Measurements from ENCODE around the gene DNM3. TPM values are rescaled to one million over a fixed set of nuclear protein-coding genes. Genes with fewer than 3 reads are reported as not detected.
A peak's percentile ranks its signal among the peaks of the same experiment; 100 is the strongest.

DNM3 gene
- total and polyA plus RNA-seq, 9 of the 15 experiments (the other 6 are each of a cell fraction or from before 2014, with no cell fraction given), result 0.08 to 0.36 (median 0.22) TPM; not detected in 1

- TF ChIP-seq RBBP5 (IDR thresholded peaks at IDR 0.05; ENCODE audit: borderline replicate concordance, insufficient read depth, low read length, poor library complexity, severe bottlenecking) (peak; percentile 98), E2F6 (IDR thresholded peaks at IDR 0.05; ENCODE audit: borderline replicate concordance in 1 of 2, extremely low read depth in 1 of 2, insufficient read depth in 1 of 2, insufficient read length in 1 of 2, low read depth in 1 of 2, low read length in 1 of 2, poor library complexity in 1 of 2, severe bottlenecking in 1 of 2) (peak; percentile 84 to 89), ZNF717 (CRISPR knock-in tag; IDR thresholded peaks at IDR 0.05) (no peak), CREM (IDR thresholded peaks at IDR 0.05; ENCODE audit: low read depth) (peak; percentile 75), ETS1 (conservative IDR thresholded peaks at IDR 0.05; ENCODE audit: control insufficient read depth, low read depth, low read length) (peak; percentile 79), ZNF449 (CRISPR knock-in tag; IDR thresholded peaks at IDR 0.05) (no peak), KDM5B (IDR thresholded peaks at IDR 0.05; ENCODE audit: insufficient replicate concordance, low read depth, low read length) (peak; percentile 85), CCNT2 (IDR thresholded peaks at IDR 0.05; ENCODE audit: borderline replicate concordance, extremely low read depth, insufficient read length, low read depth, low read length) (peak; percentile 52), ZNF766 (CRISPR knock-in tag; conservative IDR thresholded peaks at IDR 0.05) (no peak), PHB (CRISPR knock-in tag; IDR thresholded peaks at IDR 0.05) (0 out of 2 replicates have a peak, but pooled peaks have one; percentile 85), TAF9B (IDR thresholded peaks at IDR 0.05; ENCODE audit: partially characterized antibody) (peak; percentile 60), MNT (conservative IDR thresholded peaks at IDR 0.05) (peak in 1 of 2 experiments; percentile 59; a peak in 2 of 4 replicates), NR2C1 (IDR thresholded peaks at IDR 0.05) (peak; percentile 98), NR2C1 (tag; IDR thresholded peaks at IDR 0.05) (peak; percentile 98), KDM4B (IDR thresholded peaks at IDR 0.05; ENCODE audit: borderline replicate concordance in 2 of 2, low read depth in 1 of 2) (peak in 1 of 2 experiments; percentile 65; a peak in 1 of 4 replicates), MIER1 (IDR thresholded peaks at IDR 0.05; ENCODE audit: low read depth) (peak; percentile 46; the same call in 1 of the 2 replicates), RCOR1 (IDR thresholded peaks at IDR 0.05; ENCODE audit: borderline replicate concordance in 1 of 2, low read depth in 2 of 2, low read length in 2 of 2) (peak in 1 of 2 experiments; percentile 73; a peak in 1 of 4 replicates), MAFK (IDR thresholded peaks at IDR 0.05; ENCODE audit: low read length) (0 out of 2 replicates have a peak, but pooled peaks have one; percentile 1), CCAR2 (IDR thresholded peaks at IDR 0.05; ENCODE audit: low read depth, low read length) (no peak), L3MBTL2 (IDR thresholded peaks at IDR 0.05) (peak; percentile 73; the same call in 1 of the 2 replicates)
Observed at GRCh38 chr1:172443666-172444453, 602.6 kb downstream of the DNM3 start, which contains the start of gene PIGC (continued).
